Hepatocyte (in vitro differentiated cells): ENCODE measurements around the gene AHCTF1. TPM values are rescaled to one million over a fixed set of nuclear protein-coding genes. Genes with fewer than 3 reads are reported as not detected.

Experiments
- DNase-seq: peaks from one replicate; pipeline ENCODE4 v3.0.0-alpha.2; 2016; ENCODE audit warnings: low spot score
- H2AFZ ChIP-seq: fragments of 200-600 bp; sonication (generic); 2 replicates; pipeline ENCODE4 v1.6.0; 2016; ENCODE audit warnings: antibody characterized with exemption, mild to moderate bottlenecking
- H3K27ac ChIP-seq: fragments of 200-600 bp; sonication (generic); 2 replicates; pipeline ENCODE4 v1.5.1; 2016; ENCODE audit warnings: mild to moderate bottlenecking
- H3K27me3 ChIP-seq: fragments of 200-600 bp; sonication (generic); 2 replicates; pipeline ENCODE4 v1.6.1; 2016
- H3K36me3 ChIP-seq: fragments of 200-600 bp; sonication (generic); replicated peaks from 2 replicates; pipeline ENCODE4 v1.5.1; 2016; ENCODE audit warnings: low read depth; ENCODE audit not compliant: insufficient read depth
- H3K4me1 ChIP-seq: fragments of 200-600 bp; sonication (generic); 2 replicates; pipeline ENCODE4 v1.5.1; 2016; ENCODE audit warnings: mild to moderate bottlenecking, moderate library complexity; ENCODE audit not compliant: insufficient read depth
- H3K4me2 ChIP-seq: fragments of 200-600 bp; sonication (generic); 2 replicates; pipeline ENCODE4 v1.6.0; 2016
- H3K4me3 ChIP-seq: fragments of 200-600 bp; sonication (generic); 2 replicates; pipeline ENCODE4 v1.5.1; 2016; ENCODE audit warnings: mild to moderate bottlenecking
- H3K79me2 ChIP-seq: fragments of 200-600 bp; sonication (generic); 2 replicates; pipeline ENCODE4 v1.6.0; 2017; ENCODE audit warnings: mild to moderate bottlenecking
- H3K9me2 ChIP-seq: fragments of 200-600 bp; sonication (generic); replicated peaks from 2 replicates; pipeline ENCODE4 v1.6.0; 2017; ENCODE audit warnings: mild to moderate bottlenecking; ENCODE audit not compliant: insufficient read depth
- H3K9me3 ChIP-seq: fragments of 200-600 bp; sonication (generic); 2 replicates; pipeline ENCODE4 v1.5.1; 2016; ENCODE audit warnings: low read depth, mild to moderate bottlenecking
- H4K20me1 ChIP-seq: fragments of 200-600 bp; sonication (generic); 2 replicates; pipeline ENCODE4 v1.6.0; 2016; ENCODE audit warnings: mild to moderate bottlenecking; ENCODE audit not compliant: insufficient read depth, poor library complexity, severe bottlenecking
- CTCF ChIP-seq: fragments of 200-600 bp; sonication (generic); IDR thresholded peaks from 2 replicates; pipeline ENCODE4 v1.5.1; 2016; ENCODE audit warnings: antibody characterized with exemption, mild to moderate bottlenecking; ENCODE audit not compliant: poor library complexity
- EZH2 ChIP-seq: fragments of 200-600 bp; sonication (generic); IDR thresholded peaks from 2 replicates; pipeline ENCODE4 v1.6.1; 2016; ENCODE audit warnings: antibody characterized with exemption, mild to moderate bottlenecking, borderline replicate concordance
- EZH2phosphoT487 ChIP-seq: fragments of 200-600 bp; sonication (generic); IDR thresholded peaks from one replicate; pipeline ENCODE4 v1.6.1; 2018; ENCODE audit warnings: antibody characterized with exemption, mild to moderate bottlenecking, low read depth, moderate library complexity; ENCODE audit not compliant: unreplicated experiment, severe bottlenecking
- WGBS: methylation state at CpG from one replicate; pipeline ENCODE4 v1.1.6; 2016; ENCODE audit warnings: low lambda C conversion rate; ENCODE audit errors: missing lambda C conversion rate; 5-methylcytosine and 5-hydroxymethylcytosine counted together
- polyA plus RNA-seq: library from polyadenylated mRNA; unstranded; fragments of >200 nt; fragmentation: Nextera tagmentation; extraction: Ambion mirVana; gene quantifications from 2 replicates; pipeline ENCODE4 v1.2.1, GENCODE V29; 2016
- total RNA-seq: library from RNA; depleted of rRNA; stranded (reverse); fragments of >200 nt; gene quantifications from 2 replicates; pipeline ENCODE4 v1.2.3, GENCODE V29; 2014

Gene AHCTF1
- total and polyA plus RNA-seq, 2 experiments from 2014 or later = 9.7 to 36.4 TPM

- H3K4me2 ChIP-seq = no peak overlapping the region
- H3K27ac ChIP-seq = no peak overlapping the region
- H3K36me3 ChIP-seq = no peaks in the 10 kb centered on the region
- H2AFZ ChIP-seq = no peak overlapping the region
- H3K4me1 ChIP-seq = peaks cover 13% of the 10 kb centered on the region
- H3K27me3 ChIP-seq = no peaks in the 10 kb centered on the region
- H3K9me2 ChIP-seq = no peaks in the 10 kb centered on the region
- no peak overlapping the region for H3K4me3 ChIP-seq
- TF ChIP-seq CTCF (no peak), EZH2 (no peak), EZH2phosphoT487 (no peak)
- no peak for DNase-seq
- WGBS = 86% methylated on average over 7 of the region's 8 CpGs
- H4K20me1 ChIP-seq = no peaks in the 10 kb centered on the region
- no peaks in the 10 kb centered on the region for H3K9me3 ChIP-seq
- H3K79me2 ChIP-seq = no peaks in the 10 kb centered on the region
Observed at GRCh38 chr1:246797157-246797556, 134.6 kb downstream of the AHCTF1 start.

GRCh38 chr1:246795906-246796694 is 135.6 kb downstream of the AHCTF1 start:
- Histone ChIP-seq H3K4me1 (peaks cover 6% of the 10 kb centered on the region), H3K4me2 (no peak overlapping the region), H3K4me3 (no peak overlapping the region), H3K36me3 (no peaks in the 10 kb centered on the region), H3K9me3 (no peaks in the 10 kb centered on the region), H2AFZ (no peak overlapping the region), H4K20me1 (no peaks in the 10 kb centered on the region), H3K79me2 (no peaks in the 10 kb centered on the region), H3K27me3 (no peaks in the 10 kb centered on the region), H3K9me2 (no peaks in the 10 kb centered on the region), H3K27ac (no peak overlapping the region)
- TF ChIP-seq CTCF (no peak), EZH2phosphoT487 (no peak), EZH2 (no peak)
- no peak for DNase-seq
- 95% methylated on average over 30 of the region's 30 CpGs for WGBS

- TF ChIP-seq CTCF (no peak), EZH2 (no peak), EZH2phosphoT487 (no peak)
- H3K9me3 ChIP-seq = no peaks in the 10 kb centered on the region
Observed at GRCh38 chr1:246794828-246795671, 136.7 kb downstream of the AHCTF1 start.

More at GRCh38 chr1:246794828-246795671, 136.7 kb downstream of the AHCTF1 start:
- no peaks in the 10 kb centered on the region for H3K36me3 ChIP-seq
- 78% methylated on average over 27 of the region's 27 CpGs for WGBS
- H3K27ac ChIP-seq = no peak overlapping the region
- H3K9me2 ChIP-seq = no peaks in the 10 kb centered on the region
- H3K4me2 ChIP-seq = no peak overlapping the region
- no peaks in the 10 kb centered on the region for H3K79me2 ChIP-seq
- no peaks in the 10 kb centered on the region for H3K4me1 ChIP-seq
- no peaks in the 10 kb centered on the region for H3K27me3 ChIP-seq
- H2AFZ ChIP-seq = no peak overlapping the region
- no peaks in the 10 kb centered on the region for H4K20me1 ChIP-seq
- DNase-seq = no peak
- no peak overlapping the region for H3K4me3 ChIP-seq
